ENCODE measurements around the gene NRXN3. TPM values are rescaled to one million over a fixed set of nuclear protein-coding genes. Genes with fewer than 3 reads are reported as not detected.

Gene NRXN3
- polyA plus RNA-seq, 1 donor from 2014 or later: 110 TPM

DNA sequence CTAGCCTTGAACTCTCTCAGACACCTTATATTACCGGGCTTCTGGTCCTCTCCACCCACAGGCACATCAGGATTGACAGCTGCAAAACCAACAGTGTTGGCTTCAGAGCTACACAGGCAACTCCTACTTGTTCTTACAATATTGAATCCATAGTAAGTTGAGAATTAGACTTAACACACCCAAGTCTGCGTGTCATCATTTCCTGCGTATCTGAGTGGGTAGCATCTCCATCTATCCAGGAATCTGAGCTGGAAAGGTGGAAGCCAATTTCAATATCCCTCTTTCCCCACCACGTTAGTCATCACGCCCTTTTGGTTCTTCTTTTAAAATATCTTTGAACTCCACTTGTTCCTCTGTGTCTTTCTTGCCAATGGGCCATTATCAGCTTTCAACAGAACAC, 37.2 kb downstream of the NRXN3 start:
- no peaks in the 10 kb centered on the region for H3F3A ChIP-seq (ENCODE audit: insufficient read depth, low read length, poor library complexity, severe bottlenecking)
- H3K9ac ChIP-seq (ENCODE audit: low read length): no peak overlapping the region
- no peak overlapping the region for H2AFZ ChIP-seq (ENCODE audit: low read depth, low read length)
- no peak overlapping the region for H3K27ac ChIP-seq (ENCODE audit: low read length)
- no peak overlapping the region for H3K4me2 ChIP-seq (ENCODE audit: low read length)
- H3K9me3 ChIP-seq (ENCODE audit: low read length): no peaks in the 10 kb centered on the region
- H3K9me2 ChIP-seq (ENCODE audit: insufficient read depth, low read length): no peaks in the 10 kb centered on the region
- H4K20me1 ChIP-seq (ENCODE audit: insufficient read depth): no peaks in the 10 kb centered on the region
- no peaks in the 10 kb centered on the region for H3K27me3 ChIP-seq (ENCODE audit: insufficient read depth, low read depth, low read length)
- TF ChIP-seq REST (IDR thresholded peaks at IDR 0.05; ENCODE audit: borderline replicate concordance) (no peak), EP300 (conservative IDR thresholded peaks at IDR 0.05; ENCODE audit: poor library complexity, severe bottlenecking) (no peak), RAD21 (conservative IDR thresholded peaks at IDR 0.05) (no peak), SMC3 (conservative IDR thresholded peaks at IDR 0.05; ENCODE audit: poor library complexity) (no peak), POLR2AphosphoS5 (IDR thresholded peaks at IDR 0.05) (no peak), EZH2 (IDR thresholded peaks at IDR 0.05; ENCODE audit: borderline replicate concordance, insufficient read depth, low read length, poor library complexity, severe bottlenecking) (no peak), TAF1 (IDR thresholded peaks at IDR 0.05; ENCODE audit: low read depth) (no peak), MXI1 (conservative IDR thresholded peaks at IDR 0.05; ENCODE audit: poor library complexity, severe bottlenecking) (no peak)
- TF ChIP-seq, protein P1, sequence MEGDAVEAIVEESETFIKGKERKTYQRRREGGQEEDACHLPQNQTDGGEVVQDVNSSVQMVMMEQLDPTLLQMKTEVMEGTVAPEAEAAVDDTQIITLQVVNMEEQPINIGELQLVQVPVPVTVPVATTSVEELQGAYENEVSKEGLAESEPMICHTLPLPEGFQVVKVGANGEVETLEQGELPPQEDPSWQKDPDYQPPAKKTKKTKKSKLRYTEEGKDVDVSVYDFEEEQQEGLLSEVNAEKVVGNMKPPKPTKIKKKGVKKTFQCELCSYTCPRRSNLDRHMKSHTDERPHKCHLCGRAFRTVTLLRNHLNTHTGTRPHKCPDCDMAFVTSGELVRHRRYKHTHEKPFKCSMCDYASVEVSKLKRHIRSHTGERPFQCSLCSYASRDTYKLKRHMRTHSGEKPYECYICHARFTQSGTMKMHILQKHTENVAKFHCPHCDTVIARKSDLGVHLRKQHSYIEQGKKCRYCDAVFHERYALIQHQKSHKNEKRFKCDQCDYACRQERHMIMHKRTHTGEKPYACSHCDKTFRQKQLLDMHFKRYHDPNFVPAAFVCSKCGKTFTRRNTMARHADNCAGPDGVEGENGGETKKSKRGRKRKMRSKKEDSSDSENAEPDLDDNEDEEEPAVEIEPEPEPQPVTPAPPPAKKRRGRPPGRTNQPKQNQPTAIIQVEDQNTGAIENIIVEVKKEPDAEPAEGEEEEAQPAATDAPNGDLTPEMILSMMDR (IDR thresholded peaks at IDR 0.05; ENCODE audit: poor library complexity, severe bottlenecking): no peak
- no peak overlapping the region for H3K4me3 ChIP-seq (ENCODE audit: low read length)
- peaks cover 62% of the 10 kb centered on the region for H3K79me2 ChIP-seq (replicated peaks; ENCODE audit: insufficient read depth, low read length)
- H3K36me3 ChIP-seq (ENCODE audit: insufficient read depth, low read length): no peaks in the 10 kb centered on the region

- Histone ChIP-seq H3K4me2 (ENCODE audit: low read length) (no peak overlapping the region), H4K20me1 (ENCODE audit: insufficient read depth) (no peaks in the 10 kb centered on the region), H3K9me2 (ENCODE audit: insufficient read depth, low read length) (no peaks in the 10 kb centered on the region), H3K9ac (ENCODE audit: low read length) (no peak overlapping the region), H3K79me2 (replicated peaks; ENCODE audit: insufficient read depth, low read length) (peaks cover 16% of the 10 kb centered on the region), H3K4me3 (ENCODE audit: low read length) (no peak overlapping the region), H3K36me3 (ENCODE audit: insufficient read depth, low read length) (no peaks in the 10 kb centered on the region), H3K27ac (ENCODE audit: low read length) (no peak overlapping the region), H3K9me3 (ENCODE audit: low read length) (no peaks in the 10 kb centered on the region), H3F3A (ENCODE audit: insufficient read depth, low read length, poor library complexity, severe bottlenecking) (no peaks in the 10 kb centered on the region), H3K27me3 (ENCODE audit: insufficient read depth, low read depth, low read length) (no peaks in the 10 kb centered on the region), H2AFZ (ENCODE audit: low read depth, low read length) (no peak overlapping the region)
- TF ChIP-seq TAF1 (IDR thresholded peaks at IDR 0.05; ENCODE audit: low read depth) (no peak), RAD21 (conservative IDR thresholded peaks at IDR 0.05) (no peak), REST (IDR thresholded peaks at IDR 0.05; ENCODE audit: borderline replicate concordance) (no peak), MXI1 (conservative IDR thresholded peaks at IDR 0.05; ENCODE audit: poor library complexity, severe bottlenecking) (no peak), SMC3 (conservative IDR thresholded peaks at IDR 0.05; ENCODE audit: poor library complexity) (no peak), EP300 (conservative IDR thresholded peaks at IDR 0.05; ENCODE audit: poor library complexity, severe bottlenecking) (no peak), EZH2 (IDR thresholded peaks at IDR 0.05; ENCODE audit: borderline replicate concordance, insufficient read depth, low read length, poor library complexity, severe bottlenecking) (no peak), POLR2AphosphoS5 (IDR thresholded peaks at IDR 0.05) (no peak)
- TF ChIP-seq, protein P1 (IDR thresholded peaks at IDR 0.05; ENCODE audit: poor library complexity, severe bottlenecking): no peak
Observed at GRCh38 chr14:78220273-78220672, 50.1 kb downstream of the NRXN3 start.
